B cell (primary cell): ENCODE measurements around the gene ERC1.

Experiments used
- CTCF ChIP-seq: fragments of 200-600 bp; IDR thresholded peaks from one replicate; pipeline ENCODE4 v1.8.0; 2022; ENCODE audit warnings: antibody characterized with exemption, mild to moderate bottlenecking
- EZH2 ChIP-seq: IDR thresholded peaks from 2 replicates; pipeline ENCODE4 v1.6.1; 2012; ENCODE audit warnings: borderline replicate concordance, low read depth, mild to moderate bottlenecking, moderate library complexity, low read length; ENCODE audit not compliant: insufficient read depth, poor library complexity, severe bottlenecking

GRCh38 chr12:997505-997904 is 6.5 kb downstream of the ERC1 start:
- TF ChIP-seq CTCF: no peak
- TF ChIP-seq EZH2: no peak
